ENCODE results near the gene SNRPB2.

The SNRPB2 gene

GRCh38 chr20:16710781-16711180 lies 19.0 kb upstream of the SNRPB2 start:
- peaks cover 4% of the 10 kb centered on the region for H3K27me3 Mint-ChIP-seq
- H3K27ac Mint-ChIP-seq = no peak overlapping the region
- no peak for ATAC-seq

GRCh38 chr20:16711661-16712258 lies 18.1 kb upstream of the SNRPB2 start:
- no peak for ATAC-seq
- DNase-seq = no peak
- Mint-ChIP-seq H3K36me3 (ENCODE audit: low read depth) (no peaks in the 10 kb centered on the region), H3K4me3 (no peak overlapping the region), H3K27ac (no peak overlapping the region), H3K9me3 (peaks cover 3% of the 10 kb centered on the region), H3K27me3 (peaks cover 8% of the 10 kb centered on the region), H3K4me1 (peaks cover 24% of the 10 kb centered on the region)

More at GRCh38 chr20:16710781-16711180, 19.0 kb upstream of the SNRPB2 start:
- Mint-ChIP-seq H3K9me3 (peaks cover 6% of the 10 kb centered on the region), H3K4me1 (peaks cover 24% of the 10 kb centered on the region), H3K36me3 (ENCODE audit: low read depth) (no peaks in the 10 kb centered on the region), H3K4me3 (no peak overlapping the region)
- no peak for DNase-seq

GRCh38 chr20:16712511-16712947 lies 17.3 kb upstream of the SNRPB2 start:
- no peak overlapping the region for H3K27ac Mint-ChIP-seq
- peaks cover 23% of the 10 kb centered on the region for H3K4me1 Mint-ChIP-seq
- ATAC-seq = no peak
- H3K27me3 Mint-ChIP-seq = peaks cover 8% of the 10 kb centered on the region
- H3K36me3 Mint-ChIP-seq (ENCODE audit: low read depth) = no peaks in the 10 kb centered on the region
- no peaks in the 10 kb centered on the region for H3K9me3 Mint-ChIP-seq
- H3K4me3 Mint-ChIP-seq = no peak overlapping the region
- no peak for DNase-seq

- no peak overlapping the region for H3K27ac Mint-ChIP-seq
- peaks cover 8% of the 10 kb centered on the region for H3K27me3 Mint-ChIP-seq
- peaks cover 17% of the 10 kb centered on the region for H3K4me1 Mint-ChIP-seq
Measured at GRCh38 chr20:16713066-16713465, 16.8 kb upstream of the SNRPB2 start.

GRCh38 chr20:16714242-16714641 lies 15.6 kb upstream of the SNRPB2 start:
- Mint-ChIP-seq H3K9me3 (no peaks in the 10 kb centered on the region), H3K27me3 (peaks cover 14% of the 10 kb centered on the region), H3K36me3 (ENCODE audit: low read depth) (no peaks in the 10 kb centered on the region), H3K27ac (no peak overlapping the region), H3K4me1 (peaks cover 5% of the 10 kb centered on the region), H3K4me3 (no peak overlapping the region)
- no peak for ATAC-seq
- DNase-seq = no peak

More at GRCh38 chr20:16713066-16713465, 16.8 kb upstream of the SNRPB2 start:
- no peaks in the 10 kb centered on the region for H3K9me3 Mint-ChIP-seq
- H3K4me3 Mint-ChIP-seq = no peak overlapping the region
- no peaks in the 10 kb centered on the region for H3K36me3 Mint-ChIP-seq (ENCODE audit: low read depth)
- ATAC-seq (no peak), DNase-seq (no peak)

- H3K27me3 Mint-ChIP-seq = peaks cover 14% of the 10 kb centered on the region
- peaks cover 2% of the 10 kb centered on the region for H3K4me1 Mint-ChIP-seq
- no peak overlapping the region for H3K4me3 Mint-ChIP-seq
- H3K27ac Mint-ChIP-seq = no peak overlapping the region
- DNase-seq (no peak), ATAC-seq (no peak)
- no peaks in the 10 kb centered on the region for H3K36me3 Mint-ChIP-seq (ENCODE audit: low read depth)
- H3K9me3 Mint-ChIP-seq = no peaks in the 10 kb centered on the region
Measured at GRCh38 chr20:16714751-16715150, 15.1 kb upstream of the SNRPB2 start.

- no peaks in the 10 kb centered on the region for H3K9me3 Mint-ChIP-seq
- H3K27me3 Mint-ChIP-seq = peaks cover 23% of the 10 kb centered on the region
- no peak for ATAC-seq
- H3K36me3 Mint-ChIP-seq (ENCODE audit: low read depth) = no peaks in the 10 kb centered on the region
- no peaks in the 10 kb centered on the region for H3K4me1 Mint-ChIP-seq
- no peak overlapping the region for H3K27ac Mint-ChIP-seq
- H3K4me3 Mint-ChIP-seq = no peak overlapping the region
- DNase-seq = no peak
Measured at GRCh38 chr20:16719421-16719820, 10.4 kb upstream of the SNRPB2 start.

- ATAC-seq = no peak
- DNase-seq = no peak
- Mint-ChIP-seq H3K4me1 (peaks cover 43% of the 10 kb centered on the region), H3K4me3 (peak overlapping the region; percentile 98), H3K27me3 (peaks cover 14% of the 10 kb centered on the region), H3K9me3 (peaks cover 10% of the 10 kb centered on the region), H3K36me3 (ENCODE audit: low read depth) (peaks cover 36% of the 10 kb centered on the region), H3K27ac (peak overlapping the region; percentile 98)
Measured at GRCh38 chr20:16729080-16729479, 746 bp upstream of the SNRPB2 start.

GRCh38 chr20:16732506-16733152 lies 2.8 kb downstream of the SNRPB2 start:
- Mint-ChIP-seq H3K36me3 (ENCODE audit: low read depth) (peaks cover 58% of the 10 kb centered on the region), H3K4me3 (peak overlapping the region; percentile 48), H3K4me1 (peaks cover 60% of the 10 kb centered on the region), H3K27me3 (peaks cover 8% of the 10 kb centered on the region), H3K9me3 (peaks cover 10% of the 10 kb centered on the region), H3K27ac (peak overlapping the region; percentile 69)
- peak; percentile 65 for ATAC-seq
- no peak for DNase-seq

GRCh38 chr20:16740365-16741072 lies 10.7 kb downstream of the SNRPB2 start:
- no peak for DNase-seq
- no peak for ATAC-seq
- H3K9me3 Mint-ChIP-seq = no peaks in the 10 kb centered on the region
- no peak overlapping the region for H3K4me3 Mint-ChIP-seq
- H3K27ac Mint-ChIP-seq = no peak overlapping the region
- H3K36me3 Mint-ChIP-seq (ENCODE audit: low read depth) = peaks cover 39% of the 10 kb centered on the region
- H3K4me1 Mint-ChIP-seq = peaks cover 6% of the 10 kb centered on the region
- no peaks in the 10 kb centered on the region for H3K27me3 Mint-ChIP-seq

GRCh38 chr20:16744178-16744807 lies 14.5 kb downstream of the SNRPB2 start:
- Mint-ChIP-seq H3K36me3 (ENCODE audit: low read depth) (peaks cover 22% of the 10 kb centered on the region), H3K4me1 (no peaks in the 10 kb centered on the region), H3K9me3 (no peaks in the 10 kb centered on the region), H3K27me3 (peaks cover 2% of the 10 kb centered on the region), H3K4me3 (no peak overlapping the region), H3K27ac (no peak overlapping the region)
- ATAC-seq (no peak), DNase-seq (no peak)

GRCh38 chr20:16745204-16745603 lies 15.4 kb downstream of the SNRPB2 start:
- Mint-ChIP-seq H3K27me3 (peaks cover 2% of the 10 kb centered on the region), H3K4me1 (no peaks in the 10 kb centered on the region), H3K27ac (no peak overlapping the region), H3K9me3 (no peaks in the 10 kb centered on the region), H3K36me3 (ENCODE audit: low read depth) (peaks cover 18% of the 10 kb centered on the region), H3K4me3 (no peak overlapping the region)
- DNase-seq = no peak
- no peak for ATAC-seq

GRCh38 chr20:16747291-16747811 lies 17.5 kb downstream of the SNRPB2 start:
- no peak overlapping the region for H3K27ac Mint-ChIP-seq
- peaks cover 2% of the 10 kb centered on the region for H3K27me3 Mint-ChIP-seq

GRCh38 chr20:16748308-16748900 lies 18.6 kb downstream of the SNRPB2 start, which contains the start of gene OTOR:
Gene OTOR, plus strand, starts transcription at chr20:16748358. Its CDS starts 44 bp downstream, at chr20:16748402.
- Mint-ChIP-seq H3K27me3 (peaks cover 2% of the 10 kb centered on the region), H3K9me3 (no peaks in the 10 kb centered on the region), H3K36me3 (ENCODE audit: low read depth) (no peaks in the 10 kb centered on the region), H3K27ac (no peak within 1 kb of the TSS), H3K4me3 (no peak within 1 kb of the TSS), H3K4me1 (peaks cover 2% of the 10 kb centered on the region)
- DNase-seq (no peak), ATAC-seq (no peak)

More at GRCh38 chr20:16747291-16747811, 17.5 kb downstream of the SNRPB2 start:
- Mint-ChIP-seq H3K36me3 (ENCODE audit: low read depth) (peaks cover 4% of the 10 kb centered on the region), H3K4me3 (no peak overlapping the region), H3K4me1 (peaks cover 2% of the 10 kb centered on the region), H3K9me3 (no peaks in the 10 kb centered on the region)
- no peak for DNase-seq
- ATAC-seq = no peak
